SK-N-SH treated with all-trans-retinoic acid at 6 μM for 48 hours (cell line): ENCODE data around the gene NDUFA8.

Experiments
- CREB5 ChIP-seq: fragments of 250-450 bp; sonication (Bioruptor Pico); IDR thresholded peaks from 2 replicates; pipeline ENCODE4 v1.5.1; 2020; ENCODE audit warnings: low read depth, mild to moderate bottlenecking, moderate library complexity
- RARB ChIP-seq: fragments of 250-450 bp; sonication (Bioruptor Pico); IDR thresholded peaks from 2 replicates; pipeline ENCODE4 v1.8.0; 2021; ENCODE audit warnings: mild to moderate bottlenecking, moderate library complexity
- ZFP30 ChIP-seq: fragments of 450-650 bp; formaldehyde crosslinking; IDR thresholded peaks from 2 replicates; pipeline ENCODE4 v1.5.0; 2022; ENCODE audit warnings: mild to moderate bottlenecking, moderate library complexity
- TF ChIP-seq, protein P1 (sequence below): fragments of 250-450 bp; sonication (Bioruptor Pico); IDR thresholded peaks from 2 replicates; pipeline ENCODE4 v1.5.0; 2020; ENCODE audit warnings: mild to moderate bottlenecking, moderate library complexity
- TF ChIP-seq, protein P2 (sequence below): fragments of 250-450 bp; sonication (Bioruptor Pico); IDR thresholded peaks from 2 replicates; pipeline ENCODE4 v1.8.0; 2020; ENCODE audit warnings: mild to moderate bottlenecking, moderate library complexity, borderline replicate concordance

DNA sequence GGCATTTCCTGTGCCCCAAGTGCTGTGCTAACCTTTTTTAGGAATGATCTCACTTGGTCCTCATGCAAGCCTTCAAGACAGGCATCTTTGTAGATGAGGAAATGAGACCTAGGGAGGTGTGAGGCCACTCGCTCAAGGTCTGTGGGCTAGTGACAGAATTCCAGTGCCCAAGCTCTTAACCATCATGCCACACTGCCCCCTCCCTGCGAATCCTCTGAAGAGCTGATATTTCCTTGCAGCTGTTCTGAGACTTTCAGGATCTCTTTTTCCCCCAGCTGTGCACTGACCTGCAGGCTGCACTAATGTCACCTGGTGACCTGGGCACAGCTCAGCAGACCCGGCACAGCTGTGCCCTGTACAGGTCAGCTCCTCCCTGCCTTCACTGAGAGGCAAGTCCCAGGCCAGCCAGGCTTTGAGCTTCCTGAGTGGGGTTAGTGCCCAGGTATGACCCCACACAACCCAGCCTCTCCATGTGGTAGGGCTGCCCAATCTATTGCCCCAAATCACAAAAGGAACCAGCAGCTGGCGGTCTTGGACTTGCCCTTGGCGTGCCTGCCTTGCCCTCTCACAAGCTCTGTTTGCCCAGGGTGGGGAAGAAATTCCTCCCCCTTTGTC lies 32.8 kb upstream of the NDUFA8 start:
- TF ChIP-seq CREB5 (CRISPR knock-in tag): no peak
- TF ChIP-seq, protein P1, sequence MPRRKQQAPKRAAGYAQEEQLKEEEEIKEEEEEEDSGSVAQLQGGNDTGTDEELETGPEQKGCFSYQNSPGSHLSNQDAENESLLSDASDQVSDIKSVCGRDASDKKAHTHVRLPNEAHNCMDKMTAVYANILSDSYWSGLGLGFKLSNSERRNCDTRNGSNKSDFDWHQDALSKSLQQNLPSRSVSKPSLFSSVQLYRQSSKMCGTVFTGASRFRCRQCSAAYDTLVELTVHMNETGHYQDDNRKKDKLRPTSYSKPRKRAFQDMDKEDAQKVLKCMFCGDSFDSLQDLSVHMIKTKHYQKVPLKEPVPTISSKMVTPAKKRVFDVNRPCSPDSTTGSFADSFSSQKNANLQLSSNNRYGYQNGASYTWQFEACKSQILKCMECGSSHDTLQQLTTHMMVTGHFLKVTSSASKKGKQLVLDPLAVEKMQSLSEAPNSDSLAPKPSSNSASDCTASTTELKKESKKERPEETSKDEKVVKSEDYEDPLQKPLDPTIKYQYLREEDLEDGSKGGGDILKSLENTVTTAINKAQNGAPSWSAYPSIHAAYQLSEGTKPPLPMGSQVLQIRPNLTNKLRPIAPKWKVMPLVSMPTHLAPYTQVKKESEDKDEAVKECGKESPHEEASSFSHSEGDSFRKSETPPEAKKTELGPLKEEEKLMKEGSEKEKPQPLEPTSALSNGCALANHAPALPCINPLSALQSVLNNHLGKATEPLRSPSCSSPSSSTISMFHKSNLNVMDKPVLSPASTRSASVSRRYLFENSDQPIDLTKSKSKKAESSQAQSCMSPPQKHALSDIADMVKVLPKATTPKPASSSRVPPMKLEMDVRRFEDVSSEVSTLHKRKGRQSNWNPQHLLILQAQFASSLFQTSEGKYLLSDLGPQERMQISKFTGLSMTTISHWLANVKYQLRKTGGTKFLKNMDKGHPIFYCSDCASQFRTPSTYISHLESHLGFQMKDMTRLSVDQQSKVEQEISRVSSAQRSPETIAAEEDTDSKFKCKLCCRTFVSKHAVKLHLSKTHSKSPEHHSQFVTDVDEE: no peak
- no peak for TF ChIP-seq ZFP30
- no peak for TF ChIP-seq RARB
- TF ChIP-seq, protein P2, sequence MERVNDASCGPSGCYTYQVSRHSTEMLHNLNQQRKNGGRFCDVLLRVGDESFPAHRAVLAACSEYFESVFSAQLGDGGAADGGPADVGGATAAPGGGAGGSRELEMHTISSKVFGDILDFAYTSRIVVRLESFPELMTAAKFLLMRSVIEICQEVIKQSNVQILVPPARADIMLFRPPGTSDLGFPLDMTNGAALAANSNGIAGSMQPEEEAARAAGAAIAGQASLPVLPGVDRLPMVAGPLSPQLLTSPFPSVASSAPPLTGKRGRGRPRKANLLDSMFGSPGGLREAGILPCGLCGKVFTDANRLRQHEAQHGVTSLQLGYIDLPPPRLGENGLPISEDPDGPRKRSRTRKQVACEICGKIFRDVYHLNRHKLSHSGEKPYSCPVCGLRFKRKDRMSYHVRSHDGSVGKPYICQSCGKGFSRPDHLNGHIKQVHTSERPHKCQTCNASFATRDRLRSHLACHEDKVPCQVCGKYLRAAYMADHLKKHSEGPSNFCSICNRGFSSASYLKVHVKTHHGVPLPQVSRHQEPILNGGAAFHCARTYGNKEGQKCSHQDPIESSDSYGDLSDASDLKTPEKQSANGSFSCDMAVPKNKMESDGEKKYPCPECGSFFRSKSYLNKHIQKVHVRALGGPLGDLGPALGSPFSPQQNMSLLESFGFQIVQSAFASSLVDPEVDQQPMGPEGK (CRISPR knock-in tag): no peak
